HUES64 (cell line): ENCODE data around the gene ZNF438.
"Not testable (repeated sequence)": the region's sequence is repeated elsewhere in the genome, so short reads cannot be mapped to it uniquely, and the experiment has no call there.

Experiments used
- H3K27ac ChIP-seq: 2 replicates; pipeline ENCODE4 v1.7.0; 2013; ENCODE audit warnings: low read depth, low read length, inconsistent platforms
- H3K27me3 ChIP-seq: 2 replicates; pipeline ENCODE4 v1.6.1; 2013; ENCODE audit warnings: mild to moderate bottlenecking, low read length; ENCODE audit not compliant: insufficient read depth
- H3K36me3 ChIP-seq: 2 replicates; pipeline ENCODE4 v1.6.1; 2013; ENCODE audit warnings: mild to moderate bottlenecking, low read length; ENCODE audit not compliant: insufficient read depth
- H3K4me1 ChIP-seq: 2 replicates; pipeline ENCODE4 v1.6.1; 2013; ENCODE audit warnings: mild to moderate bottlenecking, low read length, moderate library complexity; ENCODE audit not compliant: insufficient read depth
- H3K4me3 ChIP-seq: 2 replicates; pipeline ENCODE4 v1.5.1; 2013; ENCODE audit warnings: mild to moderate bottlenecking, low read length, moderate library complexity
- H3K9ac ChIP-seq: 2 replicates; pipeline ENCODE4 v1.6.1; 2013; ENCODE audit warnings: mild to moderate bottlenecking, low read depth, low read length
- H3K9me3 ChIP-seq: 2 replicates; pipeline ENCODE4 v1.6.1; 2013; ENCODE audit warnings: low read depth, low read length; ENCODE audit not compliant: insufficient read depth
- WGBS: fragments of 150-250, 120-280 bp; methylation state at CpG from one replicate; pipeline ENCODE4 v1.1.7; 2013; ENCODE audit warnings: missing lambda C conversion rate; 5-methylcytosine and 5-hydroxymethylcytosine counted together

Gene ZNF438

DNA sequence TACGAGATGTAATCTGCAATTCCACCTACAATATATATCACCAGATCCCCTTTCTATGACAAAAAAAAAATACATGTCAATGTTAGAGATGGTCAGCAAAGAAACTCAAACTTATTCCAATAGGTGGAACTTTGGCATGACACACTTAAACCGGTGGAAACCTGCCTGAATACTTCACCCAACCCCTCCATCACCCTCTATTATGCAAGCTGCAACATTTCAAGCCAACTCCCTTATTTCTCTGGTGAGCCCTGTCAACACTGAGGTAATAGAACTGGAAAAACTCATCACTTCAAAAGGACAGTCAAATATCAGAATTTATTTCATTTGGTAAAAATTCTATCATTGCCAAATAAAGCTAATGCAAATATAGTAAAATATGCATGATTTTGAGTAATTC, 3.6 kb downstream of the ZNF438 start:
- H3K27me3 ChIP-seq, result peaks cover 19% of the 10 kb centered on the region; the same call in 1 of the 2 replicates
- no peaks in the 10 kb centered on the region for H3K9me3 ChIP-seq
- no peaks in the 10 kb centered on the region for H3K36me3 ChIP-seq
- no peak overlapping the region for H3K27ac ChIP-seq
- H3K4me3 ChIP-seq, result no peak overlapping the region
- H3K4me1 ChIP-seq, result peaks cover 22% of the 10 kb centered on the region
- 79% methylated on average over 2 of the region's 2 CpGs for WGBS
- no peak overlapping the region for H3K9ac ChIP-seq

DNA sequence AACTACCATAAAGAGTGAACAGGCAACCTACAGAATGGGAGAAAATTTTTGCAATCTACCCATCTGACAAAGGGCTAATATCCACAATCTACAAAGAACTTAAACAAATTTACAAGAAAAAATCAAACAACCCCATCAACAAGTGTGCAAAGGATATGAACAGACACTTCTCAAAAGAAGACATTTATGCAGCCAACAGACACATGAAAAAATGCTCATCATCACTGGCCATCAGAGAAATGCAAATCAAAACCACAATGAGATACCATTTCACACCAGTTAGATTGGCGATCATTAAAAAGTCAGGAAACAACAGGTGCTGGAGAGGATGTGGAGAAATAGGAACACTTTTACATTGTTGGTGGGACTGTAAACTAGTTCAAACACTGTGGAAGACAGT, 5.4 kb downstream of the ZNF438 start:
- H3K4me3 ChIP-seq, H3K27ac ChIP-seq, H3K9ac ChIP-seq, H3K9me3 ChIP-seq, H3K36me3 ChIP-seq: not testable (repeated sequence)
- H3K27me3 ChIP-seq, result peaks cover 19% of the 10 kb centered on the region; the same call in 1 of the 2 replicates
- peaks cover 22% of the 10 kb centered on the region for H3K4me1 ChIP-seq
- WGBS, result no CpG with 5 or more reads among the region's 1 CpG

DNA sequence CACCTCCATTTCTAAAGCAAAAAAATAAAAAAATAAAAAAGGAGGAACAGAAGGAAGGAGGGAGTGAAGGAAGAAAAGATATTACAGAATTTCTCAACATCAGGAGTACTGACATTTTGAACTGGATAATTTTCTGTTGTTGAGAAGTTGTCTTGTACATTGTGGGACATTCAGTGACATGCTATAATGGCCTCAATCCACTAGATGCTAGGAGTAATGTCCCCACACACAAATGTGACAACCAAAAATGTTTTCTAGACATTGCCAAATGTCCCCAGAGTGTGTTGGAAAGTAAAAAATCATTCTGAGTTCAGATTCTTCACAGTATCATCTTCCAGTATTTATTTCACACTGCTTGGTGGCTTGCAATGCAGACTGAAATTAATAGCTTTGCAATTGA, 6.5 kb downstream of the ZNF438 start:
- peaks cover 18% of the 10 kb centered on the region for H3K4me1 ChIP-seq
- H3K36me3 ChIP-seq, result no peaks in the 10 kb centered on the region
- H3K27me3 ChIP-seq, result peaks cover 9% of the 10 kb centered on the region; the same call in 1 of the 2 replicates
- H3K9me3 ChIP-seq, result no peaks in the 10 kb centered on the region
- no peak overlapping the region for H3K4me3 ChIP-seq
- H3K9ac ChIP-seq, result no peak overlapping the region
- H3K27ac ChIP-seq, result no peak overlapping the region

DNA sequence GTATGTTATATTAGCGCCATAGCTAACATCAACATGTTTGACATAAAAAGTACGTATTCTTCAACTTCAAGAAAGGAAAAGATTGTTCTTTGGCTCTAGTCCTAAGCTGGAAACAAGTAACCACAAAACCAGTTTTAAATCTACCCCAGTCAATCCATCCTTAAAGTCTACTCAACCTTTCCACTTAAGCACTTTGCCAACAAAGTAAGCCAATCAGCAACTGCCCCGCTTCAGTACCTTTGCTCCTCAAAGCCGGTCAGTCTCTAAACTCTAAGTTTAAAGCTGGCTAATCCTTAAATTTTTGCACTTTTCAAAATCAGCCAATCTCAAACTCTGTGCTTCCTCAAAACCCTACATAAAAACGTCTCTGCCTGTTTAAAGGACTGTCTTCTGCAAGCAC, 8.1 kb downstream of the ZNF438 start:
- no peaks in the 10 kb centered on the region for H3K9me3 ChIP-seq
- no peak overlapping the region for H3K9ac ChIP-seq
- WGBS, result 95% methylated on average over 5 of the region's 5 CpGs
- peaks cover 3% of the 10 kb centered on the region; the same call in 1 of the 2 replicates for H3K27me3 ChIP-seq
- no peaks in the 10 kb centered on the region for H3K36me3 ChIP-seq
- H3K4me3 ChIP-seq, result no peak overlapping the region
- H3K27ac ChIP-seq, result no peak overlapping the region
- peaks cover 23% of the 10 kb centered on the region for H3K4me1 ChIP-seq

DNA sequence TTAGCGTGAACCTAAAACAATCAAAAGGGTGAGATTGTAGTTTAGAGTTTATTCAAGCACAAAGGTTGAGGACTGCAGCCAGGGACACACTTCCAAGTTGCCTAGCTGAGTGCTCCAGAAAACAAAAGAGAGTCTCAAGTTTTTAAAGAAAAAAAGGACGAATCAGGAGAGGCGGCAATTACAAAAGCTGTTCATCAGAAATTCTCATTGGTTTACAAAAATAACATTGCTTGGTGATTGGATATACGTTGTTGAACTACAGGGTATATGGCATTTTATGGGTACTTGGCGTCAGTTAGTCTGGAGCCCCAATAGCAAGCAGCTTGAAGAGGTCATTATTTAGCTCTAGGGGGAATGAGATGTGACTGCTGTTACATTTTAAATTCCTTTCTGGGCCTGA, 11.5 kb downstream of the ZNF438 start:
- Histone ChIP-seq H3K4me3 (no peak overlapping the region), H3K36me3 (no peaks in the 10 kb centered on the region), H3K9ac (no peak overlapping the region; the same call in 1 of the 2 replicates), H3K27ac (no peak overlapping the region), H3K9me3 (no peaks in the 10 kb centered on the region), H3K27me3 (no peaks in the 10 kb centered on the region), H3K4me1 (peaks cover 24% of the 10 kb centered on the region)
- WGBS, result 86% methylated on average over 5 of the region's 5 CpGs

DNA sequence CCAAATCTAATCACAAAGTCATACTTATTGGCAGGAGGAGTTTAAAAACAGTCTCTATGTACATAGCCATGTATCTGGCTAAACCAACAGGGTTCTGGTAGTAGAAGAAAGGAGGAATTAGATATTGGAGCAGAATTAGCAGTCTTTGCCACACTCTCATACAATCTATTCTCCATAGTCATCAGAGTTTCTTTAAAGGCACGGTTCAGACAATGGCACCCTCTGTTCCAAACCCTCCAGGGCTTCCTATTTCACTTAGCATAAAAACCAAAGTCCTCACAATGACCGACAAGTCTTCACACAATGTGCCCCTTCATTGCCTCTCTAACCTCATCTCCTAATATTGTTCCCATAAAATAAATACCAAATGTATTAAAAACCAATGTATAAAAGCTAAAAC, 12.7 kb downstream of the ZNF438 start:
- no peak overlapping the region for H3K9ac ChIP-seq
- no peaks in the 10 kb centered on the region for H3K9me3 ChIP-seq
- H3K27me3 ChIP-seq, result no peaks in the 10 kb centered on the region
- no peaks in the 10 kb centered on the region for H3K36me3 ChIP-seq
- H3K4me1 ChIP-seq, result peaks cover 24% of the 10 kb centered on the region
- WGBS, result 14% methylated on average over 2 of the region's 2 CpGs
- no peak overlapping the region for H3K4me3 ChIP-seq
- no peak overlapping the region for H3K27ac ChIP-seq

DNA sequence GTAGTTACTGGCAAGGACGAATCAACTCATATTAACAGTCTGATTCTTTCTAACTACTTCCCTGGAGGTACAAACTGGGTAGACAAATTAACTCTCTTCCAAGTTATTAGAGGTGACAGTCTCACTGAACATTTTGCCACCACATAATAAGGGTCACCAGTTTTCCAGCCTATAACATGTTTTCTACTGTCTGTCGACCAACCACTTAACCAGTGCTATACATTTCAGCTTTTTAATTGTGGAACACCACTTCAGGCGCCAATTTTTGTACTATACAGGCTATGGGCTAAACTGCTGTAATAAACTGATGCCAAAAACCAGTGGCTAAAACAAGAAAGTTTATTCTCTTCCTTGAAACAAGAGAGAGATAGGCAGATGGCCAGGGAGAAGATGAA, 13.3 kb downstream of the ZNF438 start:
- Histone ChIP-seq H3K9ac (no peak overlapping the region), H3K4me1 (peaks cover 24% of the 10 kb centered on the region), H3K9me3 (no peaks in the 10 kb centered on the region), H3K36me3 (no peaks in the 10 kb centered on the region), H3K27ac (no peak overlapping the region), H3K4me3 (no peak overlapping the region), H3K27me3 (no peaks in the 10 kb centered on the region)
- WGBS, result 94% methylated on average over 3 of the region's 3 CpGs

DNA sequence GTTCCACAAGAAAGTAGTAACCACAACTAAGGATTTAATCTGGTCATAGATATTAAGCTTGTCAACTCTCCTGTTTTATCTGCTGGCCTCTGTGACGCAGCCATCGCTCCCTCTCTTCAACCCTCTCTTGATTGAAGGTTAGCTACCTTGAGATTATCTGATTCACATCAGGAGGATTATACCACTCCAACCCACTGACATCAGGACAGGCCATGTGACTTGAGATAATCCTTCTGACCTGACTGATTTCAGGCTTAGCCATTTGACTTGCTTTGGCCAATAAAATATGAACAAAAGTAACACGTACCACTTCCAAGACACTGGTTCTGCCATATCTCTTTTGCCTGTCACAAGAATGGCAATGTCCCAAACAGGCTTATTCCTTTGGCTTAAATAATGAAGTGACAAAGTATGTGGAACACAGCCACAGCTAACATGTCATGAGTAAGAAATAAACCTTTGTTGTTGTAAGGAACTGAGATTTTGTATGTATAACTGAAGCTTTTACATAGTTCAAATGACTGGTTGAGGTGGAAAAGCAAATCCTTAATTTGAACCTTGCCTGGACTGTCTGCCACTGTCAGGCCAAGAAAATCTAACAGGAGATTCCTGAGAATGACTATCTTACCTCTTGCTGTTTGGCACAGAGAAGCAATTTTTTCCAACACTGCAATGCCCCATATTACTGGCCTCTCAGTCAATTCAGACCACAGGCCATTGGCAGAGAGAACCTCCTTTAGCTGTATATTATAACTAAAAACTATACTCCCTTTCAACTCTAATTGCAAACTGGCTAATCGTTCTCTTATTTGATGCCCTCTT, 13.9 kb downstream of the ZNF438 start:
- no peaks in the 10 kb centered on the region for H3K9me3 ChIP-seq
- no peak overlapping the region for H3K4me3 ChIP-seq
- no peak overlapping the region for H3K9ac ChIP-seq
- 88% methylated on average over 4 of the region's 4 CpGs for WGBS
- H3K4me1 ChIP-seq, result peaks cover 24% of the 10 kb centered on the region
- H3K36me3 ChIP-seq, result no peaks in the 10 kb centered on the region
- H3K27ac ChIP-seq, result no peak overlapping the region
- H3K27me3 ChIP-seq, result no peaks in the 10 kb centered on the region

DNA sequence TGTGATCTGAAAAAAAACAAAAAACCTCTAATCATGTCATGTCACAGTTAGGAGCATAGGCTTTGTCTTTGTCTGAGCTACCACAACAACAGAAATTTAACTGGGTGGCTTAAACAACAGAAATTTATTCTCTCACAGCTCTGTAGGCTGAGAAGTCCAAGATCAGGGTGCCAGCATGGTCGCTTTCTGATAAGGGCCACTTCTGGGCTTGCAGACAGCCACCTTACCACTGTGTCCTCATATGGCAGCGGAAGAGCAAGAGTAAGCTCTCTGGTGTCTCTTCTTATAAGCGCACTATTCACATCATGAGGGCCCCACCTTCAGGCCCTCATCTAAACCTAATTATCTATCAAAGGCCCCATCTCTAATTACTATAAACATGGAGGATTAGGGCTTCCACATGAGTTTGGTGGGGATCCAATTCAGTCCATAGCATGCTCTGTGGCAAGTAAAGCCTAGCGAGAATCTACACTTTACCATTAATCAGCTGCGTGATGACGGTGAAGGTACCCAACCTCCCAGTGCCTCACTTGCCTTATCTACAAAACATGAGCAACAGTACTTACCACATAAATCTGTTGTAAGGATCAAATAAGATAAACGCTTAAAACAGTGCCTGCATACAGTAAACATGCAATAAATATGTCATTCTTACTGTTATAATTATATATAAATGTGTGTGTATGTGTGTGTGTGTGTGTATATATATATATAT, 17.3 kb downstream of the ZNF438 start:
- Histone ChIP-seq H3K27ac (no peak overlapping the region), H3K36me3 (no peaks in the 10 kb centered on the region), H3K4me3 (no peak overlapping the region), H3K9me3 (no peaks in the 10 kb centered on the region), H3K9ac (no peak overlapping the region), H3K4me1 (peaks cover 9% of the 10 kb centered on the region), H3K27me3 (no peaks in the 10 kb centered on the region)
- WGBS, result 98% methylated on average over 6 of the region's 7 CpGs

DNA sequence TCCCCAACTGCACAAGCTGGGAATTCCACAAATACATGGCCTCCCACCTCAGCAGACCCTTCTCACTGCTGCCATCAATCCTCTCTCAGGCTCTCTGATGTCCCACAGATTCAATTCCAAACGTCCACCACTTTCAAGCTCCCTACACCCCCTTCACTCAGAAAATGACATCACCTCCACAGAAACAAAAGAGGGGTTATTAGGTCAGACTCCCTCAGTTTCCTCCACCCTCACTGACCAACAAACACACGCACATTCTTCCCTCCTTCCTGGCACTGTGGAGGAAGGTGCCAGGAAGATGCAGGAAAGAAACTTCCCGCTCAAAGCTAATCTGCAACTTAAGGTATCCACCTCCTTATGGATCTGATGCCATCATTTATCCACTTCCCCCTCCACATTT, 18.3 kb downstream of the ZNF438 start:
- H3K4me1 ChIP-seq, result no peaks in the 10 kb centered on the region
- WGBS, result 84% methylated on average over 3 of the region's 3 CpGs
- H3K9ac ChIP-seq, result no peak overlapping the region
- H3K4me3 ChIP-seq, result no peak overlapping the region
- H3K9me3 ChIP-seq, result no peaks in the 10 kb centered on the region
- no peaks in the 10 kb centered on the region for H3K36me3 ChIP-seq
- no peak overlapping the region for H3K27ac ChIP-seq
- H3K27me3 ChIP-seq, result no peaks in the 10 kb centered on the region

DNA sequence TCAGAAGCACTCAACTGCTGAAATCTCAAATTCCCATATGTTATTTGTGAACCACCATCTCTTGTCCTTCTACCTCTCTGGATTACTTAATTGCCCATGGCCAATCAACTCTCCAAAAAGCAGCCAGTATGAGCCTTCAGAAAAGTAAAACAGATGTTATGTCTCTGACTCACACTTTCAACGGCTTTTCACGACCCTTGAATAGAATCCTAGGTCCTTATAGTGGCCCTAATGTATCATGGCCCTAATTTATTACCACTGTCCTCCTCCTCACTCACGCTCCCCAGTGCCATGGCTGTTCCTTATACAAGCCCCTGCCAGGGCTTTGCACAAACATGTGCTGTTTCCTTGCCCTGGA, 20.0 kb downstream of the ZNF438 start:
- H3K36me3 ChIP-seq, result no peaks in the 10 kb centered on the region
- H3K27me3 ChIP-seq, result no peaks in the 10 kb centered on the region
- WGBS, result 84% methylated on average over 3 of the region's 3 CpGs
- no peaks in the 10 kb centered on the region for H3K4me1 ChIP-seq
- H3K9ac ChIP-seq, result no peak overlapping the region
- H3K9me3 ChIP-seq, result no peaks in the 10 kb centered on the region
- no peak overlapping the region for H3K27ac ChIP-seq
- no peak overlapping the region for H3K4me3 ChIP-seq
